GM12865 (cell line): ENCODE results near the gene AIMP1.

Experiments used
- DNase-seq: peaks from one replicate; pipeline ENCODE4 v3.0.0; 2010; ENCODE audit warnings: low read depth
- H3K4me3 ChIP-seq: 2 replicates; pipeline ENCODE4 v1.5.1; 2011; ENCODE audit warnings: mild to moderate bottlenecking, low read depth, low read length, control low read depth
- TF ChIP-seq, protein P1 (sequence below): IDR thresholded peaks from 2 replicates; pipeline ENCODE4 v1.5.1; 2011; ENCODE audit warnings: low read length, control low read depth, low read depth, inconsistent platforms; ENCODE audit not compliant: insufficient read depth; ENCODE audit errors: missing control alignments

The AIMP1 gene

DNA sequence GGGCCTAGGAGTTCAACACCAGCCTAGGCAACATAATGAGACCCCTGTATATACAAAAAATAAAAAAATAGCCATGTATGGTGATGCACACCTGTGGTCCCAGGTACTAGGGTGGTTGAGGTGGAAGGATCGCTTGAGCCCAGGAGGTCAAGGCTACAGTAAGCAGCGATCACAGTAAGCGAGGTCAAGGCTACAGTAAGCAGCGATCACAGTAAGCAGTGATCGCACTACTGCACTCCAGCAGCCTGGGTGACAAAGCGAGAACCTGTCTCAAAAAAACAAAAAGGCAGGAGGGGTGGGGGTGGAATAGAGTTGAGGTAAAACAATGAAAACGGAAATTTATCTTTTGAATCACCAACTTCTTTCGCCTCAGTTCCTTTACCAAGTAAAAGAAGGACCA lies 29.7 kb upstream of the AIMP1 start:
- TF ChIP-seq, protein P1, sequence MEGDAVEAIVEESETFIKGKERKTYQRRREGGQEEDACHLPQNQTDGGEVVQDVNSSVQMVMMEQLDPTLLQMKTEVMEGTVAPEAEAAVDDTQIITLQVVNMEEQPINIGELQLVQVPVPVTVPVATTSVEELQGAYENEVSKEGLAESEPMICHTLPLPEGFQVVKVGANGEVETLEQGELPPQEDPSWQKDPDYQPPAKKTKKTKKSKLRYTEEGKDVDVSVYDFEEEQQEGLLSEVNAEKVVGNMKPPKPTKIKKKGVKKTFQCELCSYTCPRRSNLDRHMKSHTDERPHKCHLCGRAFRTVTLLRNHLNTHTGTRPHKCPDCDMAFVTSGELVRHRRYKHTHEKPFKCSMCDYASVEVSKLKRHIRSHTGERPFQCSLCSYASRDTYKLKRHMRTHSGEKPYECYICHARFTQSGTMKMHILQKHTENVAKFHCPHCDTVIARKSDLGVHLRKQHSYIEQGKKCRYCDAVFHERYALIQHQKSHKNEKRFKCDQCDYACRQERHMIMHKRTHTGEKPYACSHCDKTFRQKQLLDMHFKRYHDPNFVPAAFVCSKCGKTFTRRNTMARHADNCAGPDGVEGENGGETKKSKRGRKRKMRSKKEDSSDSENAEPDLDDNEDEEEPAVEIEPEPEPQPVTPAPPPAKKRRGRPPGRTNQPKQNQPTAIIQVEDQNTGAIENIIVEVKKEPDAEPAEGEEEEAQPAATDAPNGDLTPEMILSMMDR: no peak
- DNase-seq: no peak
- H3K4me3 ChIP-seq: no peak overlapping the region

DNA sequence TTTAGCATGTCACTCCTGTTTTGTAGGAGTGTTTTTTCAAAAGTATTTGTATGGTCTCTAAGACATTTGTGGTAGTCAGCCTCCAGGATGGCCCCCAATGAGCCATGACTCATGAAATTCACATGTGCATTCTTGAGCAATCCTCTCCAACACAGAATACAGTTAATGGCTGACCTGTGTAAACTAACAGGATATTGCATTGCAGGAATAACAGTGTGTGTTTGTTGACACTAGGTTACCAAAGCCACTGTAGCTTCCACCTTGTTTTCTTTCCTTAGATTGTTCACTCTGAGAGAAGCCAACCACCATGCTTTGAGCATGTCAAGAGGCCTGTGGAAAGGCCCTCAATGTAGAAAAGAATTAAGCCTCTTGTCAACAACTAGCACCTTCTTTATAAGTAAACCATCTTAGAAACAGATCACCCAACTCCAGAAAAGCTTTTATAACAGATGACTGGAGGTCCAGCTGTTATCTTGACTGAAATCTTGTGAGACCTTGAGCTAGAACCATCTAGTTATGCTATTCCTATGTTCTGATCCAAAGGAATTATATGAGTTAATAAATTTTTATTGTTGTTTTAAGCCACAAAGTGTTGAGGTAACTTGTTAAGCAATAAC lies 28.9 kb upstream of the AIMP1 start:
- H3K4me3 ChIP-seq: no peak overlapping the region
- DNase-seq: no peak
- TF ChIP-seq, protein P1: no peak

DNA sequence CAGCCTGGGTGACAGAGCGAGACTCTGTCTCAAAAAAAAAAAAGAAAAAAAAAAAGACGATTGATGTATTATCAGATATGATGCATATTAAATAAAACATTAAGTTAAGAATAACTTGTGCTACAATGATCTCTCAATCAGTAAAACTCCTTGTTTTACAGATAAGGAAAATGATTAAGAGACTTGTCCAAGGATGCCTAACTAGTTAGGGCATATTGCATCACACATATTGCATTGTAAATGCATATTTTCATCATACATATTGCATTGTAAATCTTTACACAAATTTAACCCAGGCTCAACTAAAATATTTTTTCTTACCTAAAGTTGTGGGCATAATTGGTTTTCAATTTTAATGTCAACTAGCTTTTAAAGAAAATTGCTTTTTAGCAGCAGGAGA lies 26.6 kb upstream of the AIMP1 start:
- H3K4me3 ChIP-seq: no peak overlapping the region
- no peak for DNase-seq
- TF ChIP-seq, protein P1: no peak

DNA sequence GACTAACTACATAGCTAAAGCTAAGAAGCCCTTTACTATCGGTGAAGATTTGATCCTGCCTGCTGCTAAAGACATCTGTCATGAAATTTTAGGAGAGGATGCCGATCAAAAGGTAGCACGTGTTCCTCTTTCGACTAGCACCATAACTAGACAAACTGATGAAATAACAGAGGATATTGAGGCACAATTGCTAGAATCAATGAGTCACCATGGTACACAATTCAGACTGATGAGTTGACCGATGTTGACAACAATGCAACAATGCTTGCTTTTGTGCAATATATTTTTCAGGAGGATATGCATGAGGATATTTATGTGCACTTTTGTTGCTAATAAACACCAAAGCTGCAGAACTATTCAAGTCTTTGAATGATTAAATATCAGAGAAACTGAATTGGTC lies 24.7 kb upstream of the AIMP1 start:
- no peak overlapping the region for H3K4me3 ChIP-seq
- DNase-seq: no peak
- TF ChIP-seq, protein P1: no peak

DNA sequence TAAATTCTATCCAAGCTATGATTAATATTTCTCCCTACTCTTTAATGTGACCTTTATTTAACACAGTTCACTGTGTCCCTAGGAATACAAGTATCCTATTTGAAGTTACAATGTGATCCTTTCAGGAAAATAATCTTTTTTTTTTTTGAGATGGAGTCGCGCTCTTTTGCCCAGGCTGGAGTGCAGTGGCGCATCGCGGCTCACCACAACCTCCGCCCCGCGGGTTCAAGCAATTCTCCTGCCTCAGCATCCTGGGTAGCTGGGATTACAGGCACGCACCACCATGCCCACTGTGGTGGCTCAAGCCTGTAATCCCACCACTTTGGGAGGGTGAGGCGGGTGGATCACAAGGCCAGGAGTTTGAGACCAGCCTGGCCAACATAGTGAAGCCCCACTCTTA lies 22.3 kb upstream of the AIMP1 start:
- H3K4me3 ChIP-seq: no peak overlapping the region
- DNase-seq: no peak
- TF ChIP-seq, protein P1: no peak

DNA sequence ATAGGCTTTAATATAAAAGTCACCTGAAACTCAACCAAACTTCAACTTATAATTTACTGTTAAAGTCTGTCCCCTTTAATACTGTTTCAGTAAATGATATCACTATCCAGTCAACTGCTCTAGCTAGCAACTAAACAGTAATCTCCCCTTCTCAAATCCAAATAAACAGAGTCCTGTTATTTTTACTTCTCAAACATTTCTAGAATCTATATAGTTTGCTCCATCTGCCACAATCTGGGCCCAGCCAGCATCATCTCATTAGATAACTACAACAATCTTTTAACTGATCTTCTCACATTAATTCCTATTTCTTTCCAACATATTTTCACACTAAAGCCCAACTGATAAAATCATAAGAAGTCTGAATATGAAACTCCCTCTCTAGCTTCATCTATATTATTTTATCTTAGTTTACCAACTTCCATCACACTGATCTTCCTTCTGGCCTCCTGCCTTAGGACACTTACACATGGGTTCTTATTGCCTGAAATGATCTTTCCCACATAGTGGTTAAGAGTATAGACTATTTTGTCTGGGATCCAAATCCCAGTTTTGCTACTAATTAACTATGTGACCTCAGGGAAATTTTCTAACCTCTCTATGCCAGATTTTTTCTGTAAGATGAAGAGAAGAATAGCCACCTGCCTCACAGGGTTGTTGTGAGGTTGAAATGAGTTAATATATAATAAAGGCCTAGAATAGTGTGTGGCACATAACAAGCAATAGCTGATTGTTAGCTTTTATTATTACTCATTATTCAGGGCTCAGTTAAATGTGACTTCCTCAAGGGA lies 18.9 kb upstream of the AIMP1 start:
- H3K4me3 ChIP-seq: no peak overlapping the region
- DNase-seq: no peak
- TF ChIP-seq, protein P1: no peak
